ENCODE data around the gene SHKBP1. TPM values are rescaled to one million over a fixed set of nuclear protein-coding genes. Genes with fewer than 3 reads are reported as not detected.

The SHKBP1 gene
- total RNA-seq, 1 experiment from 2014 or later: 43.0 TPM

DNA sequence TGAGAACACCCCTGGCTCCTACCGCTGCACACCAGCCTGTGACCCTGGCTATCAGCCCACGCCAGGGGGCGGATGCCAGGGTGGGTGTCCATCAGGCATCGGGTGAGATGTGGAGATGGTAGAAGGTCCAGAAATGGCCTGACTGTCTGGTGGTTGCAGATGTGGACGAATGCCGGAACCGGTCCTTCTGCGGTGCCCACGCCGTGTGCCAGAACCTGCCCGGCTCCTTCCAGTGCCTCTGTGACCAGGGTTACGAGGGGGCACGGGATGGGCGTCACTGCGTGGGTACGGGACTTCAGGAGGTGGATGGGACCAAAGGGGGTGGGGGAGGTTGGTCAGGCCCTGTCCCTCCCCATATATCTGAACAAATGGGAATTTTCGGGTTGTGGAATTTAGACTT lies 40.3 kb downstream of the SHKBP1 start:
- ChIA-PET CTCF (no interaction called here), POLR2A (ENCODE audit: unreplicated experiment) (no interaction called here)
- H3F3A ChIP-seq (ENCODE audit: low read length, unreplicated experiment): no peaks in the 10 kb centered on the region
- no peaks in the 10 kb centered on the region for H3K9me3 ChIP-seq (ENCODE audit: low read length)
- intact Hi-C loops (cut with micrococcal nuclease): no loop called here
- no peaks in the 10 kb centered on the region for H3K9me2 ChIP-seq (replicated peaks; ENCODE audit: low read length)
- no peaks in the 10 kb centered on the region for H3K36me3 ChIP-seq (ENCODE audit: low read depth, low read length)
- no peak overlapping the region for H3K4me2 ChIP-seq (ENCODE audit: low read length)
- peaks cover 5% of the 10 kb centered on the region for H3K4me1 ChIP-seq (ENCODE audit: insufficient read depth, low read length)
- H3K4me3 ChIP-seq (ENCODE audit: low read length): no peak overlapping the region
- H3K27me3 ChIP-seq (ENCODE audit: low read length): no peaks in the 10 kb centered on the region
- DNase-seq (no peak), ATAC-seq (no peak)
- H4K20me1 ChIP-seq (ENCODE audit: low read length): no peaks in the 10 kb centered on the region
- no peak for TF ChIP-seq EZH2 (IDR thresholded peaks at IDR 0.05; ENCODE audit: low read length, unreplicated experiment)
- no peak for TF ChIP-seq EZH2phosphoT487 (IDR thresholded peaks at IDR 0.05; ENCODE audit: borderline replicate concordance, low read length)
- TF ChIP-seq, protein P1, sequence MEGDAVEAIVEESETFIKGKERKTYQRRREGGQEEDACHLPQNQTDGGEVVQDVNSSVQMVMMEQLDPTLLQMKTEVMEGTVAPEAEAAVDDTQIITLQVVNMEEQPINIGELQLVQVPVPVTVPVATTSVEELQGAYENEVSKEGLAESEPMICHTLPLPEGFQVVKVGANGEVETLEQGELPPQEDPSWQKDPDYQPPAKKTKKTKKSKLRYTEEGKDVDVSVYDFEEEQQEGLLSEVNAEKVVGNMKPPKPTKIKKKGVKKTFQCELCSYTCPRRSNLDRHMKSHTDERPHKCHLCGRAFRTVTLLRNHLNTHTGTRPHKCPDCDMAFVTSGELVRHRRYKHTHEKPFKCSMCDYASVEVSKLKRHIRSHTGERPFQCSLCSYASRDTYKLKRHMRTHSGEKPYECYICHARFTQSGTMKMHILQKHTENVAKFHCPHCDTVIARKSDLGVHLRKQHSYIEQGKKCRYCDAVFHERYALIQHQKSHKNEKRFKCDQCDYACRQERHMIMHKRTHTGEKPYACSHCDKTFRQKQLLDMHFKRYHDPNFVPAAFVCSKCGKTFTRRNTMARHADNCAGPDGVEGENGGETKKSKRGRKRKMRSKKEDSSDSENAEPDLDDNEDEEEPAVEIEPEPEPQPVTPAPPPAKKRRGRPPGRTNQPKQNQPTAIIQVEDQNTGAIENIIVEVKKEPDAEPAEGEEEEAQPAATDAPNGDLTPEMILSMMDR (conservative IDR thresholded peaks at IDR 0.05; ENCODE audit: low read depth, low read length): no peak
- no peak overlapping the region for H3K9ac ChIP-seq (ENCODE audit: low read length)
- no peaks in the 10 kb centered on the region for H3K79me2 ChIP-seq (ENCODE audit: low read length)
- H3K27ac ChIP-seq (ENCODE audit: low read length): no peak overlapping the region
- no peak overlapping the region for H2AFZ ChIP-seq (ENCODE audit: low read length)
- no TSS peak for BruUV-seq (replicated peaks)

- Histone ChIP-seq H3K9me2 (replicated peaks; ENCODE audit: low read length) (no peaks in the 10 kb centered on the region), H3K79me2 (ENCODE audit: low read length) (no peaks in the 10 kb centered on the region), H3K9me3 (ENCODE audit: low read length) (no peaks in the 10 kb centered on the region), H4K20me1 (ENCODE audit: low read length) (no peaks in the 10 kb centered on the region), H3K27ac (ENCODE audit: low read length) (no peak overlapping the region), H3F3A (ENCODE audit: low read length, unreplicated experiment) (no peaks in the 10 kb centered on the region), H3K9ac (ENCODE audit: low read length) (no peak overlapping the region), H3K4me1 (ENCODE audit: insufficient read depth, low read length) (peaks cover 5% of the 10 kb centered on the region), H3K27me3 (ENCODE audit: low read length) (no peaks in the 10 kb centered on the region), H3K4me2 (ENCODE audit: low read length) (no peak overlapping the region), H3K4me3 (ENCODE audit: low read length) (no peak overlapping the region), H3K36me3 (ENCODE audit: low read depth, low read length) (no peaks in the 10 kb centered on the region), H2AFZ (ENCODE audit: low read length) (no peak overlapping the region)
- ChIA-PET POLR2A (ENCODE audit: unreplicated experiment) (interaction anchor here (0.6 kb wide), 2 partner anchors 34 to 123 kb away, joined by 4 read pairs; no protein-coding TSS in a partner anchor), CTCF (no interaction called here)
- no TSS peak for BruUV-seq (replicated peaks)
- no peak for DNase-seq
- TF ChIP-seq EZH2phosphoT487 (IDR thresholded peaks at IDR 0.05; ENCODE audit: borderline replicate concordance, low read length) (no peak), EZH2 (IDR thresholded peaks at IDR 0.05; ENCODE audit: low read length, unreplicated experiment) (no peak)
- TF ChIP-seq, protein P1 (conservative IDR thresholded peaks at IDR 0.05; ENCODE audit: low read depth, low read length): no peak
- no peak for ATAC-seq
- intact Hi-C loops (cut with micrococcal nuclease): no loop called here
These were observed 41.3 kb downstream of the SHKBP1 start for GRCh38 chr19:40617961-40618360.

DNA sequence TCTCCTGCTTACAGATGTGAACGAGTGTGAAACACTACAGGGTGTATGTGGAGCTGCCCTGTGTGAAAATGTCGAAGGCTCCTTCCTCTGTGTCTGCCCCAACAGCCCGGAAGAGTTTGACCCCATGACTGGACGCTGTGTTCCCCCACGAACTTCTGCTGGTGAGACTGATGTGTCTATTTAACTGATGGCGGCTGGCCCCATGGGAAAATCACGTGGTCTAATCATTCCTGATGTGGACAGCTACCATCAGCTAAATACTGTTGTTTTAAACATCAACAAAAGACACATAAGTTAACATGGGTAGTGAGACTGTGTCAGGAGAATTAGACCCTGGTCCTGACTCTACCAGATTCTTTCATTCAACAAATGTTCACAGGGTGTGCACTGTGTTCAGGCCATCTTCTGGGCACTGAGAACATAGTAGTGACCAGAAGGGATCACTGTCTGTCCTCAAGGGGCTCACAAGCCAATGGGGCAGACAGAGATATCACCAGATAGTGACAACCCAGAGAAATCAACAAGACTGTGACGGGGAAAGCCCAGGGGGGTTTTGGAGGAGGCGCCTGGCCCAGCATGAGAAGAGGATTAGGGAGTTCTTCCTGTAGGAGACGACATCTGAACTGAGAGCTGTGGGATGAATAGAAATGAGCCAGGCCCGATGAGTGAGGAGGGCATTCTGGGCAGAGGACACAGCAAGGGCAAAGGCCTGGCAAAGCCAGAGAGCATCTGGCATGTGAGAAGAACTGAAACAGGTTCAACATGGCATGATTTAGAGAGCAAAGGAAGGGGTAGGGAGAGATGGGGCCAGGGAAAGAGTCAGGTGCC lies 42.9 kb downstream of the SHKBP1 start:
- Histone ChIP-seq H3K9me2 (replicated peaks; ENCODE audit: low read length) (no peaks in the 10 kb centered on the region), H2AFZ (ENCODE audit: low read length) (no peak overlapping the region), H3K9me3 (ENCODE audit: low read length) (no peaks in the 10 kb centered on the region), H3K4me2 (ENCODE audit: low read length) (no peak overlapping the region), H3K4me1 (ENCODE audit: insufficient read depth, low read length) (peaks cover 3% of the 10 kb centered on the region), H3K4me3 (ENCODE audit: low read length) (no peak overlapping the region), H3K79me2 (ENCODE audit: low read length) (no peaks in the 10 kb centered on the region), H3K27ac (ENCODE audit: low read length) (no peak overlapping the region), H3F3A (ENCODE audit: low read length, unreplicated experiment) (no peaks in the 10 kb centered on the region), H4K20me1 (ENCODE audit: low read length) (no peaks in the 10 kb centered on the region), H3K36me3 (ENCODE audit: low read depth, low read length) (no peaks in the 10 kb centered on the region), H3K9ac (ENCODE audit: low read length) (no peak overlapping the region), H3K27me3 (ENCODE audit: low read length) (no peaks in the 10 kb centered on the region)
- ChIA-PET CTCF (no interaction called here), POLR2A (ENCODE audit: unreplicated experiment) (no interaction called here)
- no peak for TF ChIP-seq EZH2 (IDR thresholded peaks at IDR 0.05; ENCODE audit: low read length, unreplicated experiment)
- TF ChIP-seq, protein P1 (conservative IDR thresholded peaks at IDR 0.05; ENCODE audit: low read depth, low read length): no peak
- no peak for TF ChIP-seq EZH2phosphoT487 (IDR thresholded peaks at IDR 0.05; ENCODE audit: borderline replicate concordance, low read length)
- no TSS peak for BruUV-seq (replicated peaks)
- DNase-seq (no peak), ATAC-seq (no peak)
- intact Hi-C loops (cut with micrococcal nuclease): no loop called here

Measured in PC-3 (cell line).